ENCODE results near the gene FBXO42. TPM values are rescaled to one million over a fixed set of nuclear protein-coding genes. Genes with fewer than 3 reads are reported as not detected.

The FBXO42 gene
- total and polyA plus RNA-seq, 2 donors (not counting 3 experiments of a cell fraction or from before 2014, with no cell fraction given): 16.3 to 20.4 TPM

GRCh38 chr1:16251381-16251780, 100.9 kb downstream of the FBXO42 start:
- no peaks in the 10 kb centered on the region for H4K20me1 ChIP-seq (replicated peaks; ENCODE audit: control insufficient read depth, extremely low read depth, insufficient read depth, low read length)
- H3K4me3 ChIP-seq (replicated peaks in 1 of 3; ENCODE audit: insufficient read depth in 1 of 3, low read depth in 1 of 3, low read length in 3 of 3): no peak overlapping the region
- no peaks in the 10 kb centered on the region for H3K9me1 ChIP-seq (replicated peaks; ENCODE audit: control insufficient read depth, extremely low read depth, insufficient read depth, low read length)
- no peak overlapping the region for H3K9ac ChIP-seq (replicated peaks; ENCODE audit: extremely low read depth, insufficient read depth, low read length)
- no peak overlapping the region for H3K4me2 ChIP-seq (ENCODE audit: insufficient read depth, low read length)
- peaks cover 29% of the 10 kb centered on the region for H3K4me1 ChIP-seq (ENCODE audit: control insufficient read depth, extremely low read depth, insufficient read depth, low read length)
- H3K79me2 ChIP-seq (ENCODE audit: control insufficient read depth, insufficient read depth, low read length): no peaks in the 10 kb centered on the region
- no peak overlapping the region for H2AFZ ChIP-seq (ENCODE audit: low read depth, low read length)
- no peaks in the 10 kb centered on the region for H3K9me3 ChIP-seq (replicated peaks; ENCODE audit: control insufficient read depth, insufficient read depth, low read length)
- DNase-seq (ENCODE audit: low read depth, low spot score) (no peak), FAIRE-seq (no peak)
- no TSS peak for BruUV-seq (replicated peaks)
- TF ChIP-seq FOS (IDR thresholded peaks at IDR 0.05; ENCODE audit: borderline replicate concordance, insufficient read depth, low read length) (no peak), GATA2 (IDR thresholded peaks at IDR 0.05; ENCODE audit: insufficient read depth, insufficient read length, low read depth, low read length) (no peak)
- intact Hi-C loops (cut with micrococcal nuclease) (no loop called here), dilution Hi-C loops (cut with MboI; ENCODE audit: extremely low pct_ligation_motif_present, low sequenced_read_pairs) (no loop called here)
- H3K27me3 ChIP-seq (ENCODE audit: control insufficient read depth in 2 of 2, insufficient read depth in 2 of 2, low read length in 2 of 2): no peaks in the 10 kb centered on the region
- CTCF ChIA-PET: no interaction called here
- H3K27ac ChIP-seq (ENCODE audit: insufficient read depth, low read depth, low read length): no peak overlapping the region
- H3K36me3 ChIP-seq (ENCODE audit: control insufficient read depth in 2 of 2, extremely low read depth in 1 of 2, insufficient read depth in 2 of 2, low read length in 2 of 2): peaks cover 12 to 22% of the 10 kb centered on the region in 2 experiments
- POLR2A ChIA-PET: interaction anchor here (0.5 kb wide), 1 partner anchor 98 kb away, joined by 3 read pairs; no protein-coding TSS in a partner anchor

GRCh38 chr1:16250524-16251251, 101.6 kb downstream of the FBXO42 start:
- no peaks in the 10 kb centered on the region for H3K9me1 ChIP-seq (replicated peaks; ENCODE audit: control insufficient read depth, extremely low read depth, insufficient read depth, low read length)
- TF ChIP-seq JUN (IDR thresholded peaks at IDR 0.05; ENCODE audit: borderline replicate concordance, insufficient read depth, insufficient read length, low read depth): no peak
- TF ChIP-seq CTCF (IDR thresholded peaks at IDR 0.05; ENCODE audit: extremely low read depth in 1 of 2, insufficient read depth in 1 of 2, low read depth in 1 of 2, low read length in 2 of 2): no peak
- no peak for TF ChIP-seq POLR2A (IDR thresholded peaks at IDR 0.05; ENCODE audit: low read depth, low read length)
- no peak for TF ChIP-seq GATA2 (IDR thresholded peaks at IDR 0.05; ENCODE audit: insufficient read depth, insufficient read length, low read depth, low read length)
- H4K20me1 ChIP-seq (replicated peaks; ENCODE audit: control insufficient read depth, extremely low read depth, insufficient read depth, low read length): no peaks in the 10 kb centered on the region
- H2AFZ ChIP-seq (ENCODE audit: low read depth, low read length): no peak overlapping the region
- no TSS peak for BruUV-seq (replicated peaks)
- intact Hi-C loops (cut with micrococcal nuclease) (no loop called here), dilution Hi-C loops (cut with MboI; ENCODE audit: extremely low pct_ligation_motif_present, low sequenced_read_pairs) (no loop called here)
- peaks cover 8 to 20% of the 10 kb centered on the region in 2 experiments for H3K36me3 ChIP-seq (ENCODE audit: control insufficient read depth in 2 of 2, extremely low read depth in 1 of 2, insufficient read depth in 2 of 2, low read length in 2 of 2)
- no peak for DNase-seq (ENCODE audit: low read depth, low spot score)
- H3K4me2 ChIP-seq (ENCODE audit: insufficient read depth, low read length): no peak overlapping the region
- no peaks in the 10 kb centered on the region for H3K9me3 ChIP-seq (replicated peaks; ENCODE audit: control insufficient read depth, insufficient read depth, low read length)
- ChIA-PET CTCF (interaction anchor here (3.9 kb wide), 1 partner anchor 113 kb away, joined by 38 read pairs; no protein-coding TSS in a partner anchor), POLR2A (interaction anchor here (0.5 kb wide), 1 partner anchor 97 kb away, joined by 3 read pairs; no protein-coding TSS in a partner anchor)
- H3K27me3 ChIP-seq (ENCODE audit: control insufficient read depth in 2 of 2, insufficient read depth in 2 of 2, low read length in 2 of 2): no peaks in the 10 kb centered on the region
- no peaks in the 10 kb centered on the region for H3K79me2 ChIP-seq (ENCODE audit: control insufficient read depth, insufficient read depth, low read length)
- no peak for FAIRE-seq
- peaks cover 29% of the 10 kb centered on the region for H3K4me1 ChIP-seq (ENCODE audit: control insufficient read depth, extremely low read depth, insufficient read depth, low read length)
- no peak overlapping the region for H3K27ac ChIP-seq (ENCODE audit: insufficient read depth, low read depth, low read length)
- no peak overlapping the region for H3K4me3 ChIP-seq (replicated peaks in 1 of 3; ENCODE audit: insufficient read depth in 1 of 3, low read depth in 1 of 3, low read length in 3 of 3)
- no peak overlapping the region for H3K9ac ChIP-seq (replicated peaks; ENCODE audit: extremely low read depth, insufficient read depth, low read length)

Measured in endothelial cell of umbilical vein (primary cell).